T-helper 2 cell (primary cell): ENCODE results near the gene PLEKHA7.
A peak's percentile ranks its signal among the peaks of the same experiment; 100 is the strongest.
"Not testable (repeated sequence)": the region's sequence is repeated elsewhere in the genome, so short reads cannot be mapped to it uniquely, and the experiment has no call there.

ENCODE experiments used
- DNase-seq, 5 experiments: peaks; one replicate each; pipeline versions ENCODE4 v3.0.0 to v3.0.0-alpha.2; 2012 to 2022
- total RNA-seq, 2 donors: gene quantifications; one replicate each; lab custom pipeline; 2026; lab: John Stamatoyannopoulos, UW

The PLEKHA7 gene
- 5.9 to 7.6 reads per million in 2 donors for total RNA-seq

GRCh38 chr11:17014321-17014832, at the start of gene PLEKHA7:
TSS of gene PLEKHA7 (minus strand) at chr11:17014414. CDS start at chr11:17014401, 13 bp downstream.
- DNase-seq = peak in 1 of 5 experiments; percentile 2

- DNase-seq = peak in 4 of 5 experiments; percentile 15 to 37 (median 24)
Observed at GRCh38 chr11:17063171-17064002, 49.2 kb upstream of the PLEKHA7 start.

DNA sequence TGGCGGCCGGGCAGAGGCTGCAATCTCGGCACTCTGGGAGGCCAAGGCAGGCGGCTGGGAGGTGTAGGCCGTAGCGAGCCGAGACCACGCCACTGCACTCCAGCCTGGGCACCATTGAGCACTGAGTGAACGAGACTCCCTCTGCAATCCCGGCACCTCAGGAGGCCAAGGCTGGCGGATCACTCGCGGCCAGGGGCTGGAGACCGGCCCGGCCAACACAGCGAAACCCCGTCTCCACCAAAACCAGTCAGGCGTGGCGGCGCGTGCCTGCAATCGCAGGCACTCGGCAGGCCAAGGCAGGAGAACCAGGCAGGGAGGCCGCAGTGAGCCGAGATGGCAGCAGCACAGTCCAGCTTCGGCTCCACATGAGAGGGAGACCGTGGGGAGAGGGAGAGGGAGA, 36.9 kb upstream of the PLEKHA7 start:
- not testable (repeated sequence) for DNase-seq

- DNase-seq = not testable (repeated sequence)
Observed at GRCh38 chr11:17048491-17048890, 34.3 kb upstream of the PLEKHA7 start.

DNA sequence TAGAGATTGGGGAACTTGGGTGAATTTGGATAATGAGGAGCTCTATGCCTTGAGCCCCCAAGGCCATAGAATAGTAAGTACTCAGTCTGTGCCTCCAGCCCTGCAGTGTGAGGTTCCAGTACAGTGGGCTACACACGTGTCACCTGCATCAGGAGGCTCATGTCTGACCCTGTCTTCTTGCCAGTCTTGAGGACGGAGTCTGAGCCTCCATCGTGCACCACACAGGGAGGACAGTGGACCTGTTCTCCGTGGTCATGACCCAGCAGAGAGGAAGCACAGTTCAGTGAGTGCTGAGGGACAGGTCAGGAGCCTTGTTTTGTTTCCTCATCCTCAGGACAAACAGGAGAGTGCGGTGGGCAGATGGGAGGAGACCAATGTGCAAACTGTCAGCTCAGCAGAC, 32.5 kb upstream of the PLEKHA7 start:
- no peak for DNase-seq

DNA sequence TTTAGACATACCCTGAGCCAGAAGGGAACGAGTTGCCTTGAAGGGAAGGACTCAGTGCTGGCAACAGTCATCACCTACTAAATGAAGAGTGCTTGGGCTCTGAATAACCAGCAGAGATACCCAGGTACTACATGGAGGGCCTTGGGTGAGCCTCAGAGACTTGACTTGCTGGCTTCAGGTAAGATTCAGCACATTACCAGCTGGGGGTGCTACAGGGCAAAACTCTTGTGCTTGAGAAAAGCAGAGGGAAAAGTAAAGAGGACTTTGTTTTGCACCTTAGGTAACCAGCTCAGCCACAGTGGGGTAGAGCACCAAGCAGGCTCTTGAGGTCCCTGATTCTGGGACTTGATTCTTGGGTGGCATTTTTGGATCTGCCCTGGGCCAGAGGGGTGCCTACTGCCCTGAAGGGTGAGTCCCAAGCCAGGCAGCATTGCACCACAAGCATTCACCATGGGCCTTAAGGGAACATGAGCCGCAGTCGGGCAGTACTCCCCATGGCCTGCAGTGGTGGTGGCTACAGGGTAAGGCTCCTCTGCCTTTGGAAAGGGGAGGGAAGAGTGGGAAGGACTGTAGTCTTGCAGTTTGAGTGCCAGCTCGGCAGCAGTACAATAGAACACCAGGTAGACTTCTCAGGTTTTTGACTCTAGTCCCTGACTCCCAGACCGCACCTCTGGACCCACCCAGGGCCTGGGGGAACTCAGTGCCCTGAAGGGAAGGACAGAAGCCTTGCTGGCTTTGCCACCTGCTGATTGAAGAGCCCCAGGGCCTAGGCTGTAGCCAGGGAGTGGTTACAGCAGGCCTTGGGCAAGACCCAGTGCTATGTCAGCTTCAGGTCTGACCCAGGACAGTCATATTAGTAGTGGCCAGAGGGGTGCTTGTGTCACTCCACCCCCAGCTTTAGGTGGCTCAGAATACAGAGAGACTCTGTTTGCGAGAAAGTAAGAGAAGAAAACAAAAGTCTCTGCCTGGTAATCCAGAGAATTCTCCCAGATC, 22.7 kb upstream of the PLEKHA7 start:
- peak in 1 of 5 experiments; percentile 9 for DNase-seq

GRCh38 chr11:17034027-17034426, 19.8 kb upstream of the PLEKHA7 start:
- not testable (repeated sequence) for DNase-seq

DNA sequence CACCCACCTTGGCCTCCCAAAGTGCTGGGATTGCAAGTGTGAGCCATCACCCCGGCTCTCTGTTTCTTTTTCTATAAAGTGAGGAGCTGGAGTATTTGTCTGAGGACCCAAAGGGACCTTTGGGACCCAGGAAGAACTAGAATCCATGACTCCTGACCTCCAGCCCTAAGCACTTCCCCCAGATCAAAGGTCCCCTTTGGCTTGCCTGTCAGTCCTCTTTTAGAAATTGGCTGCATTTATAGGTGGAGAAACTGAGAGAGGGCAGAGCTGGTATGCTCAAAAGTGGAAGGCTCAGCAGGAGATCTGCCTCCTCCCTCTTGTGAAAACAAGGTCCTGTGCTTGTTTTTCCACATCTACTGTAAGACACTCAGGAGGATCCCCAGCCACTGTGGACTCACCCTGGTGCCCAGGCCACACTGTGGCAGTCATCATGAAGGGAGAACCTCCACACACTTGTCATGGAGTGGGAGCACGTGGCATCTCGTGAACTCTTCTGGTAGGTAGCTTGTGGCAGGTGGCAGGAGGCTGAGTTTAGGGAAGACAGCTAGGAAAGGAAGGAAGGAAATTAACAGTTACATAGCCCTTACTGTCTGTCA, 12.4 kb upstream of the PLEKHA7 start:
- no peak for DNase-seq

- DNase-seq = no peak
Observed at GRCh38 chr11:17024924-17025323, 10.7 kb upstream of the PLEKHA7 start.

GRCh38 chr11:17021511-17021910, 7.3 kb upstream of the PLEKHA7 start:
- no peak for DNase-seq

GRCh38 chr11:17020831-17021230, 6.6 kb upstream of the PLEKHA7 start:
- no peak for DNase-seq

DNA sequence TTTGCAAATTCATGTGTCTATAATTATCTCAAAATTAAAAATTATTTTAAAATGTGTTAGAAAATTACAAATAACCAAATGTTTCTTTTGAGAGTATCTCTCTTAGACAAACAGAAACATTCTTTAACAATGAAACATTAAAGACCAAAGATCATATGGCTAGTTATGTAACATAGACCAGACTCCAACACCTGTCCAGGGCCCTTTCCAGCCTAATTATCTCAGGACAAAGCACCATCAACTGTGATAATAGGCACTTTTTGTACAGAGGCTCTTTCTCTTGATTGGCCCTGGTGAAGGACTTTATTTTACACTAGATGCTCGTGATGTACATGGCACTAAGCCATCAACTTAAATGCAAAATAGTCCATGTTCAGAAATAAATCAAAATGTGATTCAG, 5.0 kb upstream of the PLEKHA7 start:
- DNase-seq = no peak

GRCh38 chr11:17015627-17016126, 1.5 kb upstream of the PLEKHA7 start:
- peak in 1 of 5 experiments; percentile 3 for DNase-seq

DNA sequence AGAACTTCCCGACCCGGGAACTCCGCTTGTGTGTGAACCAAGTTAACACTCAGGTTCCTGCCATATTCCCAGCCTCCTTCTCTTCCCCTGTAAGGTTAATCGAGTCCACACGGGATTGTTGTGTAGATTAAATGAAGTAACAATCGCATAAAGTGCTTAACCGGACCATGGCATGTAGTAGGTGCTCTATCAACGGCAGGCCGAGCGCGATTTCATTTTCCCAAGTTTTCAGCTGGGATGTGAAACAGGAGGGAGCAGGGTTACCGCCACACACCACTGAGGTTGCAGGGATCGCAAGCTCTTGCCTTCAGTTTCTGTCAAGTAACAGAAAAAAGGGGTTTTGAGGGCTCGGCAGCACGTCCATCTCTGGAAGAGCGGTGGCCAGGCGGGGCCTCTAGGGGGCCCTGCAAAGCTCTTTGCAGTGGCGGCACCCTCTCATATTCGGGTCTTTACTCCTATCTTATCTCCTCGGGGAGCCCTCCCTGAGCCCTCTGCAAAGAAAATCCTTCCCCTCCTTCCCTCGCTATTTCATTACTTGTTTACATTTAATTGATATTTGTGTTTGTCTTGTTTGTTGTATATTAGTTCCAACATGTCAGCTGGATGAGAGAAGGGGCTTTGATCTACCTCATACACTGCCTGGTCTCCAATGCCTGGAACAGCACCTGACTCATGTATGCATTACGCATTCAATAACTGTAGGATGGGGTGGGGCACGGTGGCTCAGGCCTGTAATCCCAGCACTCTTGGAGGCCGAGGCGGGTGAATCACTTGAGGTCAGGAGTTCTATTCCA, 816 bp upstream of the PLEKHA7 start:
- DNase-seq = peak in 1 of 5 experiments; percentile 37

GRCh38 chr11:17013548-17014320, 480 bp downstream of the PLEKHA7 start:
- DNase-seq = peak in 2 of 5 experiments; percentile 13 to 20

DNA sequence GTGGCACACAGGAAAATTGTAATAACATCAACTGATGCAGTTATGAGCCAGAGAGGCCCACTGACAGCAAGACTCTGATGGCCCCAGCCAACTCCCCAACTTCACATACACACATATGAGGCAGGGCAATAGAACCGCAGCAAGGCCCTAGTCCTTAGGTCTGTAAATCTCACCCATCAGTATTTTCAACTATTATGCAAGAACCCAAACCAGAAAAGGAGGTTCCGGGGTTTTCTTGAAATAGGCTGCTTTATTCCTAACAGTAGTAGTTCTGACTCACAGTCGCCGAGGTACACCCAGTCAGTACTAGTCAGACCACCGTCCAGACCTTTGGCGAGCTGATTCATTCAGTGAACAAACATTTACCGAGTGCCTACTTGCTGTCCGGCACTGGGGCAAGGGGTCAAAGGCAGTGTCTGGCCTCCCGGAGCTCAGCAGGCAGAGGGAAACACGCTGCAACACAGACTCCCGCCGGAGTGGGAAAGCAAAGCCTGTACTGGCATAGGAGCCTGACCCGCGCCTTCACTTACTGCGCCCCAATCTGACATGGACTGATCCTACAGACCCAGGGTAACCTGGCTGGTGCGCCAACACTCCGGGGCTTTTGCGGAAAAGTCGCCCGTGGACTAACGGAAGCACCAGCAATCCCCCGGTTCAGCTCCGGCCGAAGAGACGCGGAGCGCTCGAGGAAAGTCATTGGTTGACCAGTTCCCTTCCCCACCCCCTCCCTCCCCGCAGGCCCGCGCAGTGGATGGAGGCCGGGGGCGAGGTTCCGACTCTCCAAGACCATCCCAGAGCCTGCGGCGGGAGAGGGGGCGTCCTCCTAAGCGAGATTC, 1.3 kb downstream of the PLEKHA7 start:
- DNase-seq = no peak

DNA sequence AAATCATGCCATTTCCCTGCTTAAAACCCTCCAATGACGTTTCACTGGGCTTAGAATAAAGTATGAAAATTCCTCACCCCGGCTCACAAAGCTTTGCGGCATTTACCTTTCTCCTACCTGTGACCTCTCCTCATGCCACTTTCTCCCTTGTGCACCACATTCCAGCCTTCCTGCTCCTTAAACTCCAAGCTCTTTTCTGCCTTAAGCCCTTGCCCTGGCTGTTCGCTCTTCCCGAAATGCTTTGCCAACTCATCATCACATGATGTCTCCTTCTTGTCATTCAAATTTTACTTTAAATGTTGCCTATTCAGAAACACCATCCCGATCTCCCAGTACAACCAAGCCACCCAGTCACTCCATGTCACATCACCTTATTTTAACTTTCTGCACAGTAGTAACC, 2.0 kb downstream of the PLEKHA7 start:
- DNase-seq = no peak

DNA sequence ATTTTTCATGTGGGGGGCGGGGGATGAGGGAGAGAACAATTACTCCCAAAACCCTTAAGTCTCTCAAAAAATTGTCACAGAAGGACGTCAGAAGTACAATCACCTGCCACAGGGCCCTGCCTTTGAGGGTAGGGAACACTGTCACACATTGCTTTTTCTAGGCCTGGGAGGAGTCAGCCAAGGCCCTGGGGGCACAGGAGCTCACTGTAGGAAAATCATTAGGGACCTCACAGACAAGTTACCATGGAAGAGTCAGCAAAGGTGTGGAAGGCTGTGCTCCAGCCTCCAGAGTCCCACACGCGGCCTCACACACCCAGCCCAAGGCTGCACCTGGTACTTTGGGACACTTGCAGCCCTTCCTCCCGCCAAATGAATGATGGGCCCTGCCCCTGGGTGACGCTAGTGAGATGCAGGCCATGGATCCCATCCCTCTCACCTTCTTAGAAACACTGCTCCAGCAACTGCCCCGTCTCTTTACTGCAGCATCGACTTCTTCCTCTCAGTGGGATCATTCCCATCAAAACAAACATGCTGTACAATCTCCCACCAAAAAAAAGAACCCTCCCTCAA, 3.3 kb downstream of the PLEKHA7 start:
- no peak for DNase-seq

DNA sequence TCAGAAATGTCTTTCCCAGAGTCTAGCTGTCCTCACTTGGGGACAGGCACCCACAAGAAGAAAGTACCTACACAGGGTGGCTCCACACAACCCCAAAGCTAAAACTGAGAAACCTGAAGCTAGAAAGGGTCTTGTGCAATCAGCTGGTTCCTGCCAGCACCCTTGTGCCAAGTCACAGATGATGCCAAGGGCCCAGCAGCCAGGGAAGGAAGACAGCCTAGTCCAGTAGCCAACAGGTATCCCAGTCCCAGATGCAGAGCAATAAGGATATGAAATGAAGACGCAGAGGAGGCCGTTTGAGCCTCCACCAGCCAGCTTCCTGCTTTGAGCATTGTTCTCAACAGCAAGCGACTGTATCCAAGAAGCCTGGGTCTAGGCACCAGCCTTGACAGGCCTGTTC, 6.1 kb downstream of the PLEKHA7 start:
- DNase-seq = no peak
